K562 (cell line): ENCODE data around the gene TLNRD1. TPM values are rescaled to one million over a fixed set of nuclear protein-coding genes. Genes with fewer than 3 reads are reported as not detected.

Experiments
- EP400 ChIP-seq: fragments of 450-650 bp; IDR thresholded peaks from 2 replicates; pipeline ENCODE4 v1.6.1; 2017; ENCODE audit warnings: antibody characterized with exemption, mild to moderate bottlenecking, moderate library complexity
- FIP1L1 ChIP-seq: fragments of 200-400 bp; formaldehyde crosslinking; IDR thresholded peaks from 2 replicates; pipeline ENCODE4 v1.6.1; 2018; ENCODE audit warnings: mild to moderate bottlenecking, low read depth, low read length; ENCODE audit not compliant: poor library complexity, severe bottlenecking
- HCFC1 ChIP-seq: IDR thresholded peaks from 2 replicates; pipeline ENCODE4 v1.6.1; 2012; ENCODE audit warnings: low read depth, low read length, improper control_type of control experiment
- KAT8 ChIP-seq: fragments of 450-650 bp; IDR thresholded peaks from 2 replicates; pipeline ENCODE4 v1.6.1; 2016; ENCODE audit warnings: low read depth, mild to moderate bottlenecking
- POLR2AphosphoS5 ChIP-seq: IDR thresholded peaks from 2 replicates; pipeline ENCODE4 v1.6.1; 2011; ENCODE audit warnings: mild to moderate bottlenecking, low read depth, low read length, moderate library complexity; ENCODE audit not compliant: control insufficient read depth, insufficient read depth
- SOX6 ChIP-seq: fragments of 450-650 bp; IDR thresholded peaks from 2 replicates; pipeline ENCODE4 v1.6.1; 2014; ENCODE audit warnings: mild to moderate bottlenecking
- SP1 ChIP-seq: sonication (generic); formaldehyde crosslinking; IDR thresholded peaks from 2 replicates; pipeline ENCODE4 v1.8.1; 2022; ENCODE audit warnings: mild to moderate bottlenecking, missing genetic modification reagents
- TEAD4 ChIP-seq, 2 experiments: sonication (generic) in 1 of 2; formaldehyde crosslinking in 1 of 2; IDR thresholded peaks; 2 replicates each; pipeline versions ENCODE4 v1.6.1 to v1.8.0; 2012 to 2022; ENCODE audit warnings: borderline replicate concordance in 1 of 2, inconsistent platforms in 1 of 2, low read length in 1 of 2, mild to moderate bottlenecking in 1 of 2, missing genetic modification reagents in 1 of 2
- ZFPM2 ChIP-seq: fragments of 250-450 bp; sonication (Bioruptor Pico); IDR thresholded peaks from 2 replicates; pipeline ENCODE4 v1.5.1; 2022; ENCODE audit warnings: mild to moderate bottlenecking
- polyA plus RNA-seq, 8 experiments: library from polyadenylated mRNA; depleted of rRNA in 4 of 8; stranded (reverse) in 5 of 8; unstranded in 3 of 8; fragments of >200 nt; fragmentation: Nextera tagmentation in 2 of 8; fragmentation: Illumina TruSeq in 1 of 8; extraction: Ambion mirVana in 2 of 8; extraction: Trizol in 1 of 8; gene quantifications; 2 replicates each; pipeline versions ENCODE4 v1.2.1 to v1.2.3, GENCODE V29; 2011 to 2014; ENCODE audit warnings: inconsistent platforms in 1 of 8, missing spikeins in 1 of 8
- total RNA-seq, 7 experiments: library from RNA; depleted of rRNA in 6 of 7; stranded (reverse); fragments of >200 nt in 6 of 7; fragmentation: Illumina TruSeq in 2 of 7; extraction: Trizol in 2 of 7; gene quantifications; 2 replicates each; pipeline versions ENCODE4 v1.2.1 to v1.2.3, GENCODE V29; 2011 to 2021; ENCODE audit warnings: low replicate concordance in 1 of 7
- TF ChIP-seq, protein P1 (sequence below): fragments of 450-650 bp; conservative IDR thresholded peaks from 2 replicates; pipeline ENCODE4 v1.6.1; 2016; ENCODE audit warnings: missing genetic modification characterization, low read depth, mild to moderate bottlenecking, control low read depth, missing compliant biosample characterization

TLNRD1 gene
- total and polyA plus RNA-seq, 9 of the 15 experiments (the other 6 are each of a cell fraction or from before 2014, with no cell fraction given), result 1.1 to 33.1 (median 5.7) TPM

DNA sequence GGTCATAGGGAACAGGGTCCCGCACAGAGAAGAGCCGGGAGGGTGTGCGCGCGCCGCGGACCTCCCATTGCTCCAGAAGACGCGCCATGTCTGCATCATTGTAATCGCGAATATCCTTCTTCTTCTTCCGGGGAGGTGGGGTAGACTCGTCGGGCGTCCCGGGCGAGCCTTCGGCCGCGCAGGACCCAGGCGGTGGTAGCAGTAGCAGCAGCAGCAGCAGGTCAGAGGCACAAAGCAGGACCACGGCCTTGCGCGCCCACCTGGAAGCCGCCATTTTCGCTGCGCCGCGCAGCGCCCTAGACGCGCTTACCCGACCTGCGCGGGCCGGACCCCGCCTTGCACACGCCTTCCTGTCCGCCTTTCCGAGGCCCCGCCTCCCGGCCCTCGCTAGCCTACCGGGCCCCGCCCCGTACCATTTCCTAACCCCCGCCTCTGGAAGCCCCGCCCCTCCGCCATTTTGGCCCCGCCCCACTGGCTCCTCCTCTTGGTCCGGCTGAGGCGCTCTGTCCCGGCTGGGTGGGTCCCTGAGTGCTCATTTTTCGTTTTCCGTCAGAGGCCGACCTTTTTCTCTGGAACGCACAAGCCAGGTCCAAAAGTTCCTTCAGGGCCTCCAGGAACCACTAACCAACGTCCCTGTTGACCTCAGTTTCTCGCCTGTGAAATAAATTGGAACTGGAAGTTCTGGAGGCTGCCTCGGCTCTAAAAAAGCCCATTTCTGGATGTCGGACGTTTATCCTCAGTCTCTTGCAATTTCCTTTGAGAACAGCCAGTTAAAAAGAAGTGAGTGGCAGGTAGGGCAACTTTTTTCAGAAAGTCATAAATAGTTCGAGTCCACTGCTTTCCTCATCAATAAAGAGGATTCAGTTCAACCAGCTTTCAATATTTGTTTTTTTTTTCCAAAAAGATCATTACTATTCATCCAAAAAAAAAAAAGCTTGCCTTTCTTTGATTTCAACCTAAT is 10.9 kb upstream of the TLNRD1 start, which contains the start of gene MESD (continued):
- TF ChIP-seq POLR2AphosphoS5 (peak; percentile 64), HCFC1 (no peak; the same call in 1 of the 2 replicates), KAT8 (no peak), TEAD4 (IDR thresholded peaks at IDR 0.05; ENCODE audit: low read length) (0 out of 2 replicates have a peak, but pooled peaks have one; percentile 6), TEAD4 (CRISPR knock-in tag; IDR thresholded peaks at IDR 0.05; ENCODE audit: borderline replicate concordance) (no peak), ZFPM2 (CRISPR knock-in tag) (no peak), EP400 (peak; percentile 81), FIP1L1 (no peak), SOX6 (no peak), SP1 (CRISPR knock-in tag) (peak; percentile 86)
- TF ChIP-seq, protein P1, sequence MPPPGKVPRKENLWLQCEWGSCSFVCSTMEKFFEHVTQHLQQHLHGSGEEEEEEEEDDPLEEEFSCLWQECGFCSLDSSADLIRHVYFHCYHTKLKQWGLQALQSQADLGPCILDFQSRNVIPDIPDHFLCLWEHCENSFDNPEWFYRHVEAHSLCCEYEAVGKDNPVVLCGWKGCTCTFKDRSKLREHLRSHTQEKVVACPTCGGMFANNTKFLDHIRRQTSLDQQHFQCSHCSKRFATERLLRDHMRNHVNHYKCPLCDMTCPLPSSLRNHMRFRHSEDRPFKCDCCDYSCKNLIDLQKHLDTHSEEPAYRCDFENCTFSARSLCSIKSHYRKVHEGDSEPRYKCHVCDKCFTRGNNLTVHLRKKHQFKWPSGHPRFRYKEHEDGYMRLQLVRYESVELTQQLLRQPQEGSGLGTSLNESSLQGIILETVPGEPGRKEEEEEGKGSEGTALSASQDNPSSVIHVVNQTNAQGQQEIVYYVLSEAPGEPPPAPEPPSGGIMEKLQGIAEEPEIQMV (tag), result no peak
